Endothelial cell of umbilical vein (primary cell): ENCODE data around the gene ZSCAN12. TPM values are rescaled to one million over a fixed set of nuclear protein-coding genes. Genes with fewer than 3 reads are reported as not detected.

Source experiments
- BruUV-seq: library from RNA; stranded (reverse); fragments of 400-500 nt; replicated peaks from 2 replicates; lab custom pipeline; 2021; lab: Mats Ljungman, UMichigan
- CTCF ChIA-PET: fragments of 300-600, 350-600 bp; sonication (Branson Sonifier 250); formaldehyde crosslinking; loops from one replicate; lab custom pipeline; 2021; ENCODE audit warnings: antibody characterized with exemption, inconsistent platforms; lab: Charles Lee
- POLR2A ChIA-PET: fragments of 300-600, 350-600 bp; sonication (Branson Sonifier 250); formaldehyde crosslinking; loops from one replicate; lab custom pipeline; 2021; ENCODE audit warnings: antibody characterized with exemption, inconsistent platforms; lab: Charles Lee
- DNase-seq: peaks from one replicate; pipeline ENCODE4 v3.0.0-alpha.2; 2011; ENCODE audit warnings: low read depth, low spot score
- FAIRE-seq: peaks from 2 replicates; lab custom pipeline; 2011; peaks lifted over from hg19 to GRCh38; lab: Jason Lieb, UNC
- H2AFZ ChIP-seq: 2 replicates; pipeline ENCODE4 v1.6.0; 2012; ENCODE audit warnings: low read depth, low read length, control low read depth, inconsistent platforms
- H3K27ac ChIP-seq: 2 replicates; pipeline ENCODE4 v1.5.1; 2011; ENCODE audit warnings: low read depth, mild to moderate bottlenecking, control low read depth, low read length, moderate library complexity; ENCODE audit not compliant: insufficient read depth
- H3K27me3 ChIP-seq, 2 experiments: 2 replicates each; pipeline versions ENCODE4 v1.6.0 to v1.6.1; 2011; ENCODE audit warnings: low read length in 2 of 2, mixed read lengths in 1 of 2; ENCODE audit not compliant: control insufficient read depth in 2 of 2, insufficient read depth in 2 of 2
- H3K36me3 ChIP-seq, 2 experiments: 2 replicates in 1 of 2; 3 replicates in 1 of 2; pipeline ENCODE4 v1.5.1; 2011; ENCODE audit warnings: low read length in 2 of 2, mild to moderate bottlenecking in 1 of 2, moderate library complexity in 1 of 2; ENCODE audit not compliant: control insufficient read depth in 2 of 2, insufficient read depth in 2 of 2; ENCODE audit errors: extremely low read depth in 1 of 2
- H3K4me1 ChIP-seq: 3 replicates; pipeline ENCODE4 v1.5.1; 2011; ENCODE audit warnings: mild to moderate bottlenecking, low read length; ENCODE audit not compliant: control insufficient read depth, insufficient read depth; ENCODE audit errors: extremely low read depth
- H3K4me2 ChIP-seq: 2 replicates; pipeline ENCODE4 v1.6.1; 2011; ENCODE audit warnings: low read length, control low read depth, mixed read lengths; ENCODE audit not compliant: insufficient read depth
- H3K4me3 ChIP-seq, 3 experiments: fragments of 200-600 bp in 1 of 3; sonication (generic), shearing (Covaris generic) in 1 of 3; replicated peaks in 1 of 3; 2 replicates each; pipeline ENCODE4 v1.5.1; 2011 to 2016; ENCODE audit warnings: control low read depth in 3 of 3, low read length in 3 of 3, mild to moderate bottlenecking in 2 of 3, inconsistent platforms in 1 of 3, low read depth in 1 of 3, moderate library complexity in 1 of 3; ENCODE audit not compliant: insufficient read depth in 1 of 3
- H3K79me2 ChIP-seq: 2 replicates; pipeline ENCODE4 v1.6.0; 2012; ENCODE audit warnings: low read length, inconsistent platforms; ENCODE audit not compliant: control insufficient read depth, insufficient read depth
- H3K9ac ChIP-seq: replicated peaks from 2 replicates; pipeline ENCODE3; 2011; ENCODE audit warnings: low read length, control low read depth; ENCODE audit not compliant: insufficient read depth; ENCODE audit errors: extremely low read depth
- H3K9me1 ChIP-seq: replicated peaks from 3 replicates; pipeline ENCODE4 v1.6.0; 2011; ENCODE audit warnings: mild to moderate bottlenecking, low read length; ENCODE audit not compliant: control insufficient read depth, insufficient read depth; ENCODE audit errors: extremely low read depth
- H3K9me3 ChIP-seq: replicated peaks from 2 replicates; pipeline ENCODE4 v1.5.1; 2012; ENCODE audit warnings: low read length, inconsistent platforms; ENCODE audit not compliant: control insufficient read depth, insufficient read depth
- H4K20me1 ChIP-seq: replicated peaks from 2 replicates; pipeline ENCODE3; 2011; ENCODE audit warnings: mild to moderate bottlenecking, low read length; ENCODE audit not compliant: control insufficient read depth, insufficient read depth; ENCODE audit errors: extremely low read depth
- CTCF ChIP-seq, 2 donors: IDR thresholded peaks; 1 replicate in 1 of 2; 2 replicates in 1 of 2; pipeline ENCODE4 v1.5.1; 2011; ENCODE audit warnings: low read length in 2 of 2, mild to moderate bottlenecking in 2 of 2, moderate library complexity in 2 of 2, control low read depth in 1 of 2, inconsistent platforms in 1 of 2, low read depth in 1 of 2; ENCODE audit not compliant: insufficient read depth in 1 of 2; ENCODE audit errors: extremely low read depth in 1 of 2
- EZH2 ChIP-seq: IDR thresholded peaks from 2 replicates; pipeline ENCODE4 v1.6.1; 2012; ENCODE audit warnings: borderline replicate concordance, low read depth, mild to moderate bottlenecking, moderate library complexity, low read length, inconsistent platforms; ENCODE audit not compliant: severe bottlenecking
- GATA2 ChIP-seq: IDR thresholded peaks from 2 replicates; pipeline ENCODE4 v1.7.0; 2011; ENCODE audit warnings: low read depth, mild to moderate bottlenecking, moderate library complexity, mixed read lengths, low read length; ENCODE audit not compliant: insufficient read length, insufficient read depth
- MAX ChIP-seq: IDR thresholded peaks from 2 replicates; pipeline ENCODE4 v1.6.1; 2011; ENCODE audit not compliant: insufficient read depth, insufficient read length
- MYC ChIP-seq: IDR thresholded peaks from one replicate; pipeline ENCODE4 v1.6.1; 2011; ENCODE audit warnings: mild to moderate bottlenecking, low read depth, low read length
- POLR2A ChIP-seq: IDR thresholded peaks from 2 replicates; pipeline ENCODE4 v1.6.1; 2012; ENCODE audit warnings: low read depth, mild to moderate bottlenecking, control low read depth, low read length
- dilution Hi-C: fragments of 300-500 bp; cut with MboI; formaldehyde crosslinking; loops from one replicate; pipeline ENCODE4 v1.15.0; 2019; ENCODE audit warnings: low sequenced_read_pairs; ENCODE audit not compliant: extremely low pct_ligation_motif_present
- intact Hi-C: fragments of 100-400 bp; cut with micrococcal nuclease; formaldehyde crosslinking; loops from one replicate; pipeline ENCODE4 v1.10.0; 2022
- polyA plus RNA-seq, 4 experiments: library from polyadenylated mRNA; depleted of rRNA in 3 of 4; stranded (reverse) in 3 of 4; unstranded in 1 of 4; fragments of >200 nt; gene quantifications; 2 replicates each; pipeline versions ENCODE4 v1.2.1 to v1.2.3, GENCODE V29; 2011 to 2012; ENCODE audit warnings: missing spikeins in 1 of 4
- total RNA-seq: library from RNA; stranded (reverse); gene quantifications from 2 replicates; pipeline ENCODE4 v1.2.3, GENCODE V29; 2021

Gene ZSCAN12
- total and polyA plus RNA-seq, 2 donors (not counting 3 experiments of a cell fraction or from before 2014, with no cell fraction given) = 1.3 to 4.4 TPM

- intact Hi-C loops = no loop called here
- no peaks in the 10 kb centered on the region for H3K36me3 ChIP-seq
- POLR2A ChIA-PET = no interaction called here
- CTCF ChIA-PET = interaction anchor here (1.2 kb wide), 1 partner anchor 16 kb away, joined by 5 read pairs; no protein-coding TSS in a partner anchor
- no peaks in the 10 kb centered on the region for H3K9me1 ChIP-seq
- H3K27me3 ChIP-seq = no peaks in the 10 kb centered on the region
- H4K20me1 ChIP-seq = no peaks in the 10 kb centered on the region
- dilution Hi-C loops = no loop called here
- no peak overlapping the region for H3K4me3 ChIP-seq
- FAIRE-seq (no peak), DNase-seq (no peak)
- H3K9ac ChIP-seq = no peak overlapping the region
- H3K27ac ChIP-seq = no peak overlapping the region
- no peak overlapping the region for H3K4me2 ChIP-seq
- H3K4me1 ChIP-seq = peaks cover 11% of the 10 kb centered on the region
- no peak overlapping the region for H2AFZ ChIP-seq
- no peaks in the 10 kb centered on the region for H3K9me3 ChIP-seq
- TF ChIP-seq MAX = no peak
- no peak for TF ChIP-seq GATA2
- TF ChIP-seq EZH2 = no peak
- no peak for TF ChIP-seq MYC
- TF ChIP-seq POLR2A = no peak
- no peaks in the 10 kb centered on the region for H3K79me2 ChIP-seq
- no TSS peak for BruUV-seq
These were observed 59.0 kb downstream of the ZSCAN12 start for GRCh38 chr6:28340310-28341095.

GRCh38 chr6:28337121-28337520 lies 62.4 kb downstream of the ZSCAN12 start:
- Histone ChIP-seq H3K36me3 (no peaks in the 10 kb centered on the region), H3K9me3 (no peaks in the 10 kb centered on the region), H3K27ac (no peak overlapping the region), H2AFZ (no peak overlapping the region), H3K9me1 (no peaks in the 10 kb centered on the region), H3K4me1 (peaks cover 15% of the 10 kb centered on the region), H3K9ac (no peak overlapping the region), H3K27me3 (no peaks in the 10 kb centered on the region), H3K4me2 (peak overlapping the region; percentile 88), H3K4me3 (no peak overlapping the region), H3K79me2 (no peaks in the 10 kb centered on the region), H4K20me1 (no peaks in the 10 kb centered on the region)
- intact Hi-C loops (loop anchor here (2.0 to 5.0 kb wide), 4 partner anchors 46 to 1290 kb away; partner anchors contain the start of gene PGBD1), dilution Hi-C loops (no loop called here)
- TF ChIP-seq EZH2 (no peak), CTCF (IDR thresholded peaks at IDR 0.05; ENCODE audit: extremely low read depth in 1 of 2, insufficient read depth in 1 of 2, low read depth in 1 of 2, low read length in 2 of 2) (no peak)
- POLR2A ChIA-PET = interaction anchor here (1.3 kb wide), 1 partner anchor 70 kb away, joined by 5 read pairs; the partner anchor contains the start of gene ZSCAN26
- CTCF ChIA-PET = interaction anchor here (0.8 to 4.8 kb wide), 4 partner anchors 9 to 19 kb away, joined by 3 to 33 read pairs (median 4); no protein-coding TSS in a partner anchor
- FAIRE-seq (no peak), DNase-seq (no peak)
- BruUV-seq = no TSS peak
